Measurements from ENCODE around the gene TANK.
"Not testable (repeated sequence)": the region's sequence is repeated elsewhere in the genome, so short reads cannot be mapped to it uniquely, and the experiment has no call there.

TANK gene

GRCh38 chr2:161280906-161281323, 120.7 kb downstream of the TANK start:
- FAIRE-seq = not testable (repeated sequence)

- not testable (repeated sequence) for FAIRE-seq
Measured at GRCh38 chr2:161281615-161282310, 121.5 kb downstream of the TANK start.

GRCh38 chr2:161282311-161282644, 122.0 kb downstream of the TANK start:
- FAIRE-seq = not testable (repeated sequence)

GRCh38 chr2:161283926-161284325, 123.7 kb downstream of the TANK start:
- FAIRE-seq = no peak

All from A204.1 (cell line).